ENCODE results near the gene TERF2IP.

The TERF2IP gene, protein sequence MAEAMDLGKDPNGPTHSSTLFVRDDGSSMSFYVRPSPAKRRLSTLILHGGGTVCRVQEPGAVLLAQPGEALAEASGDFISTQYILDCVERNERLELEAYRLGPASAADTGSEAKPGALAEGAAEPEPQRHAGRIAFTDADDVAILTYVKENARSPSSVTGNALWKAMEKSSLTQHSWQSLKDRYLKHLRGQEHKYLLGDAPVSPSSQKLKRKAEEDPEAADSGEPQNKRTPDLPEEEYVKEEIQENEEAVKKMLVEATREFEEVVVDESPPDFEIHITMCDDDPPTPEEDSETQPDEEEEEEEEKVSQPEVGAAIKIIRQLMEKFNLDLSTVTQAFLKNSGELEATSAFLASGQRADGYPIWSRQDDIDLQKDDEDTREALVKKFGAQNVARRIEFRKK

DNA sequence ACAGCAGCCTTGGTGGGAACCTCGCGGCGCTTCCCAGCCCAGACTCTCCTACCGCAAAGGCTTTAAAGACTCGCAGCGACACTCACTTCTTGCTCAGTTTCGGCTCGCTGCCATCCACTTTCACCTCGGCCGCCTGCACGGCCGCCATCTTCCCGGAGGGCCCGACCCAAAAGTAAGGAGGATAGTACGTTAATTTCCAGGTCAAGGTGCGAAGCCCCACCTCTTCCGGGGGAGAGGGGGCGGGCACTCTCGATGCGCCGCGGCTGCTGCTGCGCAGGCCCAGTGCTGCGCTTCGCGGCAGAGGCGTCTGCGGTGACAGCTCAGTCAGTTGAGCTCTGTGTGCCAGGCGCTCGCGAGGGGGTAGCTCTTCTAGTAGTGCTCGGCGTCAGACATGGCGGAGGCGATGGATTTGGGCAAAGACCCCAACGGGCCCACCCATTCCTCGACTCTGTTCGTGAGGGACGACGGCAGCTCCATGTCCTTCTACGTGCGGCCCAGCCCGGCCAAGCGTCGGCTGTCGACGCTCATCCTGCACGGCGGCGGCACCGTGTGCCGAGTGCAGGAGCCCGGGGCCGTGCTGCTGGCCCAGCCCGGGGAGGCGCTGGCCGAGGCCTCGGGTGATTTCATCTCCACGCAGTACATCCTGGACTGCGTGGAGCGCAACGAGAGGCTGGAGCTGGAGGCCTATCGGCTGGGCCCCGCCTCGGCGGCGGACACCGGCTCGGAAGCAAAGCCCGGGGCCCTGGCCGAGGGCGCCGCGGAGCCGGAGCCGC is at the start of gene TERF2IP, which contains the start of gene KARS1:
Gene TERF2IP, plus strand, starts transcription at position 282 of the 773 bp plus-strand sequence. Its CDS starts 110 bp downstream, at position 392.
Gene KARS1, minus strand, starts transcription at position 174 of the 773 bp plus-strand sequence. Its CDS starts 26 bp downstream, at position 148.
- peak; percentile 91 for DNase-seq

DNA sequence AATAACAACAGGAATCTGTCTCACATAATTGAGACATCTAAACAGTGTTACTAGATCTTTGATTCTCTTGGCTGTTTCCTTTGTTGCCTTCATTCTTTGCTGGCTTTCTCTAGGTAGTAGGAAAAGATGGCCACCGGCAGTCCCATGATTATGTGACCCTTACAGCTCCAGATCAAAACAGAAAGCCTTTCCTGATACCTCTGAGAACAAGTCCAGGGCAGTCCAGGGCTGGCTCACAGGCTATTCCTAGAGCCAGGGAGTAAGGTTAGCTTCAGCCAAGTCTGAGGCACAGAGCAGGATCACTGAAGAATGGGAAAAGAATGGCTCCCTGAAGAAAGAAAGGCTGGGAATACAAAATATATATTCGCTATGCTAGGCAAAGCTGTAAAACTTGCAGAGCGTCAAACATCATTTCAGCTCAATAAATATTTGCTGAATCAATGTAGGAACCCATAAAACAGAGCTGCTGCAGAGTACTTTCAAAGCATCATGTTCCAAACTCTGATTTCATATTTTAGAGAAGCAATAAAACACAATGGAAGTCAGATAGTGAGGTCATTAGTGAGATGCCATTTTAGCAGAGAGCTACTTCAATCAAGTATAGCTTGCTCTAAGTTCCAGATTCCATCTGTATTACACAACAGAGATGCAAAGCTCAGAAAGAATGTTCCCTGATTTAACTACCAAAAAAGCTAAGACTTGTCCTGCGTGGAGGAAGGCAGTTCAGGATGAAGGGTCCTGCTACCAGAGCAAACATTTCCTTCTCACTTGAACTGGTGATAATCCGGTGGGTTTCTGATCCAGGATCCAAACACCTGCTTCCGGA is 47.9 kb upstream of the TERF2IP start:
- no peak for DNase-seq

DNA sequence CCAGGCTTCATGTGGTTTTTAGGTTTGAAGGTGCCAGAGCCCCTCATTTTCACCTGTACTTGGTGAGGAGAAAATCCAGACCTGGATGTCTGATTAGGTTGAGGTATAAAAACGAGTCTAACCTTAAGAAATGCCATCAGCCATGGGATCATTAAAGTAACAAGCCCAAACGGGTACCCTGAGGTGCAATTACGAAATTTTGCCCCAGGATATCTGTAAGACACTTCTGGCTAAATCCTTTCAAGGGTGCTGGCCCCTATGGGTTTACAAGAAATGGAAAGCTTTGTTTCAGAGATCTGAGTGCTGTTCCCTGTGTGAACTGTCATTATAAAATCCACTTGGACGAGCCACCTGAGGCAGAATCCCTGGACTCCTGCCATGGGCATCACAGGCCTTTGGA is 44.3 kb upstream of the TERF2IP start:
- no peak for DNase-seq

DNA sequence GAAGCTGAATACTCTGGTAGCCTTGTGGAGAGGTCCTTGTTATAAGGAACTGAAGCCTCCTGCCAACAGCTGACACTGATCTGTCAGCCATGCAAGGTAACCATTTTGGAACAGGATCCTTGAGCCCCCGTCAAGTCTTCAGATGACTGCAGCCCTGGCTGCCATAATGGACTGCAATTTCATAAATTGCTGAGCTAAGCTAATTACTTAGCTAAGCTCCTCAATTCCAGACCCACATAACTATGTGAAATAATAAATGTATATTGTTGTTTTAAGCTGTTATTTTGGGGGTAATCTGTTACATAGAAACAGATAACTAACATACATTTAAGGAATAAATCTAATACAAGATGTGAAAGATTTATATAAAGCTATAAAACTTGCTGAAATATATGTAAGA is 41.1 kb upstream of the TERF2IP start:
- DNase-seq = no peak

DNA sequence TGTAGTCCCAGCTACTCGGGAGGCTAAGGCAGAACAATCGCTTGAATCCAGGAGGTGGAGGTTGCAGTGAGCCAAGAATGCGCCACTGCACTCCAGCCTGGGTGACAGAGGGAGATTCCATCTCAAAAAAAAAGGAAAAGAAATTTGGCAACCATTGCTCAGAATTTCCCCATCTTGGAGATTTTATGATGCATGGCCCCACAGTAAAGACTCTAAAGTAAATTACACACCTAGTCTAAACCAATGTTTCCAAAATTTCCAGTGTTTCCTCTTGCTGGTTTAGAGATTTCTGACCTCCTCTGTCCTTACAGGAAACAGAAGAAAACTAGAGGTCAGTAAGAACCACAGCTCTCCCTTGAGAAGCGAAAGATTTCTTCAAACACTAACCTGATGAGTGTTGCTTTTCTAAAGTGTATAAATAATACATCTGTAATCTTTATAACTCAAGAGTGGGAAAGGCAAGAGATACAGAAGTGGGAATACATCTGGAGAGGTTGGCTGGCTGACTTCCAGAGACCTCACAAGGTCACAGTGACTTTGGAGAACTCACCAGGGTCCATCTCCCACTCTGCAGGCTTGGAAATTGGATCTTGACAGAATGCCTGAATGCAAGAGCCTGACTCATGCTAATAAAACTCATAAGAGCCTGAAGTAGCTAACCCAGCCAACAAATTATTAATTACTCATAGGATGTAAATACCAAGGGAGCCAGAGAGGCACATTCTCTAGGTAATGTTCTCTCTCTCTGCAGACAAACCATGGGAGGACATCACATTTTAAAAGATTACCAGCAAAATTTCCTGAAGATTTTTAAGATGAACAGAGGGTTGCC is 33.3 kb upstream of the TERF2IP start:
- no peak for DNase-seq

DNA sequence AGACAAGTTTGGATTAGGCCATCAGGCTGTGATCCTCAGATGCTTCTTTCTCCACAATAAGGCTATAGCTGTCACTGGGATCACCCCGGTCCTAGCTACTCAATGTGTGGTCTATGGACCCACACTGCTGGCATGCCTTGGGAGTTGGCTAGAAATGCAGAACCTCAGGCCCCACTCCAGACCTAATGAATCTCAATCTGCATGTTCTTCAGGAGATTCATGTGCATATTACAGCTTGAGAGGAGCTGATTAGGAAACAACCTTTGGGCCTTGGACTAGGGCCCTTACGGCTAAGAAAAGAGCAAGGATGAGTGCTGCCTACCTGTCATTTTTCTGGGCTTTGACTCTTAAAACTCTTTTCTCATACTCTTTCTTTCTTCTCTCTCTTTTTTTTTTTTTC is 32.0 kb upstream of the TERF2IP start:
- DNase-seq = no peak

DNA sequence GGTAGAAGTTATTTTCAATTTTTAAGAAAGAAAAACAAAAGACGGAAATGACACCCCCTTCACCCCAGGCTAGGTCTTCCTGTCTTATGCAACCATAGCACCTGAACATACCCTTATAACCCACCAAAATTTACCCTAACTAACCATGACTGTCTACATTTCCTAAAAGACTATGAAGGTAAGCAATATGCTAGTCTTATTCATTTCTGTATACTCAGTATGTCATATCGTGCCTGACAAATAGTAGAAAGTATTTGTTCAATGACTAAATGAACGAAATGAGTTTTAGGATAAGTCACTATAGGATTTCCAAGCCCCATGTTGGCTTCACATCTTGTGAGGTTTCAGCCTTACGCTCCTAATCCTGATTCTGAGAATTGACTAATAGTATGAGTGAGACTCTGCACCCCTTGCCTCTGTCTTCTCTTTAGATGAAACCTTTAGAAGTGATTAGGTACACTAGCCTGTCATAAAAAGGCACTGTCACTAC is 31.0 kb upstream of the TERF2IP start:
- DNase-seq = no peak

DNA sequence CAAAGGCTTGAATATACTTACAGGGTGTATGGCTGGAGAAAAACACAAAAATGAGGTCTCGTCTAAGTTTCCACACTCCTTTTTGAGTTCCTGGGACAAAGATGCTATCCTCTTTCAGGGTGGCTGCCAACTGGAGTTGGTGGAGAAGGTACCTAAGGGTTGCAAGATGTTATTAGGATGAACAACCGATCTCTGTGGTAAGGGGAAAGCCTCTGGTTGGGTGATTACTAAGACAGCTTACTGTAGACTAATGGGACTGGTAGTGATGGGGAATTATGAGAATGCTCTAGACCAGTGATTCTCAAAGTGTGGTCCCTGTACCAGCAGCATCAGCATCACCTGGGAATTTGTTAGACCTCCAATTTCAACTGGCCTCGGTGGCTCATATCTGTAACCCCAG is 30.5 kb upstream of the TERF2IP start:
- no peak for DNase-seq

DNA sequence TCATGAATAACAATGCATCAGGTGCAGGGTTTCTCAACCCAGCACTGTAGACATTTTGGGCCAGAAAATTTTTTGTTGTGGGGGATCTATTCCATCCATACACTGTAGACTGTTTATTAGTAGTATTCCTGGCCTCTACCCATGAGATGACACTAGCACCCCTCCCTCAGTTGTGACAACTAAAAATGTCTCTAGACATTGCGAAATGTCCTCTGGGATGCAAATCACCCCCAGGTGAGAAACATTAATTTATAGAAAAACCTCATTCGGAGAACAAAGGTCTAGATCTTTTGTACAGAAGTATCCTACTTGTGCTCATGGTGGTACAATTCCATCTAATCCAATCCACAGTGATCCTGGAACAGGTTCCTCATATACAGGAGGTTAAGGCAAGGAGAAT is 28.8 kb upstream of the TERF2IP start:
- no peak for DNase-seq

DNA sequence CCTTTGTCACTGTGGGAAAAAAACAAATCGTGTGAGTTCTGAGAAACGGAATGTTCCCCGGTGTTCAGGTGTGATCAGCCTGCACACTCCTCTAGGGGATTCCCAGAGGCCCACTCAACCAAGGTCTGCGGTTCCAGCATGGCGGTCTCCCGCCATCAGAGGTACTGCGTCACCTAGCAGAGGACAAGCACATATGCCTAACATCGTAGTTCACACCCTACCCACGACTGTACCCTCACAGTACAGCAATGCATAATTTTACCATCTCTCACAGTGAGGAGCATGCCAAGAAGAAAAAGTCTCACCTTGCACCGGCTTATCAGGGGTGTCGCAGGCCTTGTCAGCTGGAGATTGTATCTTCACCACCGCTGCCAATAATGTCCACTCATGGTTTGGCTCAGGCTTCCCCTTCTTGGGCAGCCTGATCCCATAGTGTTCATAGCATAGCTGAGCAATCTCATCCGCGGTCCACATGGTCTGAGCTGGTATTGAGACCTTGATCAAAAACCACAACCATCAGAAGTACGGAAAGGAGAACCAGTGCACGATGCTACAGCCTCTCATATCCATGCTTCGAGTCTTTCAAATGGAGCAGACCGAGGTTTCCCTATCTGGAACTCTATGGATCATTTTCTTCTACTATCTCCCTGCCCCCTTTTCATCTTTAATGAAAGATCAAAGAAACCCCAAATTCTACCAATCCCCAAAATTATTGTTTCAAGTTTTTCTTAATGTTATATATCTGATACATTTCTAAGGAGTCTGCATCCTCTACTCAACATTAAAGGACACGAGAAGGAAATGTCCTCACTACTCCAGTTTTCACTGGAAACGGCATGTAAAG is 27.0 kb upstream of the TERF2IP start:
- DNase-seq = no peak

DNA sequence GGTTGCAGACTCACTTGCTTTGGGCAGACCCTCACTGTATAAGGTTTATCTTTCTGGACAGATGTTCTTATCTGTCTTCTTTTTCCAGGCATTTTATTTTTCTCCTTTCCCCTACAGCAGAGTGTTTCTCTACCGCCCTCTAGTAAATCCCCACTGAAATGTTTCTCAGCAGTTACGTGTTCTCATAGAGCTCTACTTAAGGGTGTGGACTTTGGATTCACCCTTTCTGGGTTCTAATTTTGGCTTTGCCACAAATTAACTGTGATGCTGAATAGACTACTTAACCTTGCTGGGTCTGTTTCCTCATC is 26.4 kb upstream of the TERF2IP start:
- peak; percentile 61 for DNase-seq

DNA sequence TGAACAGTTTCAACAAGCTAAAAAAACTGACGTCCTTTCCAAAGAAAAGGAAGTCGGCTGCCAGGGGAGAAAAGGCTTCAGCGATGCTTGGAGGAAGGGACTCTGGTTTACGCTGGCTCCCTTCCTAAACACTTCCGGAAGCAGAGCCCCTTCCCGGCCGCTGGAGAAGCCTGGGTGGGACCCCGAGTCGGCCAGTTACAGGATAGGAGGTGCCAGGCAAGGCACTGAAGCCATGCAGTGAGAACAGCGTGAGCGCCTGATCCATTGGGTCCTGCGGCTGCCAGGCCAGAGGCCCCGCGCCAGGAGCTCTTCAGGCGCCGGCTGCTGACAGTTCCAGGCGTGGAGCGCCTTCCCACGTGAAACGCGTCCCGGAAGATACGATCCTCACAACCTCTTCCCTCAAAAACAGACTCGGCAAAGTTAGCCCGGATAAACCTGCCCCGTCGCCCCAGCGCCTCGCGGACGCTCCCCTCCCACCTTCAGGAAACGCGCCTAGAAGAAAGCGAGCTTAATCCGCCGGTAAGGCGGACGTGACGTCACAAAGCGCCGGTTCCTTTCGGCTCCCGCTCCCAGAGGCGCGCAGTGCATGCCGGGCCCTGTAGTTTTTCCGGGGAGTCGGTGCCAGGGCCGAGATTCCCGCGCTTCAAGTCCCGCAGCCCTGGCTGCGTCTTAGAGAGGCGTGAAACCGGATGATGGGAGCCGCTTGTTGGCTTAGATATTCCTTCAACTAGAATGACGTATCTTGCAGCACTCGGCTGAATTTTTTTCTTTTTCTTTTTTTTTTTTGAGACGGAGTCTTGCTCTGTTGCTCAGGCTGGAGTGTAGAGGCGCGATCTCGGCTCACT is 24.6 kb upstream of the TERF2IP start, which contains the start of gene ADAT1:
Gene ADAT1, minus strand, starts transcription at position 521 of the 845 bp plus-strand sequence. CDS start 2,482 bp downstream, outside the sequence.
- peak; percentile 97 for DNase-seq

DNA sequence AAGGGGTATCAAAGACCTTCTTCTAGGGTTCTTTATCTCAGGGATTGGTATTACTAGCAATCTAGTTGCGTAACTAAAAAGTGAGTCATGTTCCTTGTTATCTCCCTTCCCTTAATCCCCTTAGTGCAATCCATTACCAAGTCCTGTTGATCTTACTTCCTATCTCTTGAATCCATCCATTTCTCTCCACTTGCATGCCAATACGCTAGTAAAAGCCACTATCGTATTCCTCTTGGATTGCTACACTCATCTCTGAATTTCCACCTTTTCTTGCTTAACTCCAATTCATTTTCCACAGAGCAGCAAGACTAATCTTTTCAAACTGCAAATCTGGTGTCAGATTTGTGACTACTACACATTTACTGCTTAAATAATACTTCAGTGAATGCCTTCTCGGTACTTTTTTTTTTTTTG is 22.6 kb upstream of the TERF2IP start:
- peak; percentile 82 for DNase-seq

DNA sequence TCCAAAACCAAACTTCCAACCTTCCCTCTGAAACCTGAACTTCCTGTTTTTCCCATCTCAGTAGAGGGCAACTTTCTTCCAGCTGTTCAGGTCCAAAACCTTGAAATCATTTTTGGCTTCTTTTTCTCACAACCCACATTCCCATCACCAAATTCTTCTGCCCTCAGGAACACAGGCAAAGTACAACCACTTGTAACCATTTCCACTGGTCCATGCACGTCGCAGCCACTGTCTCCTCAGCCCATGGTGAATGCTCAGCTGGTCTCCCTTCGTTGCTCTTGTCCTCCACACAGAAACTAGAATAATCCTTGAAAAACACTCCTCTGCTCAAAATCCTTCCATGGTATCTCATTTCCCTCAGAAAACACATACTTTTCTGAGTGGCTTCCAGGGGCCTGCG is 20.8 kb upstream of the TERF2IP start:
- no peak for DNase-seq

DNA sequence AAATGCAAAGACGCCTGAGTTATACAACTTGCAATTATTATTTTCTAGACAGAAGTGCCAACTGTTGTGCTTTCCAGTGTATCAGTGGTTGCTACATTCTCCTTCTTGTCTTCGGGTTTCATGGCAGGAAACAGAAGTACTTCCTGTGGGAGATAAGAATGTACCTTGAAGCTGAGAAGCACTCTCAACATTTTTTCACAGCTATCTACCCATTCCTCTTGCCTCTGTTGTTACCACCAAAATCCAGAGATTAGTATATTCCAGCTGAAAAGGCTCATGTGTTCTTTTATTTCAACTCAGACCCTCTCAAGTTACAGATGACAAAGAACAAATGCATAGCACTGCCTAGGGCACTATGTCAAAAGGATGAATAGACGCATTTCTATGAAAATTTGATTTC is 19.7 kb upstream of the TERF2IP start:
- no peak for DNase-seq

DNA sequence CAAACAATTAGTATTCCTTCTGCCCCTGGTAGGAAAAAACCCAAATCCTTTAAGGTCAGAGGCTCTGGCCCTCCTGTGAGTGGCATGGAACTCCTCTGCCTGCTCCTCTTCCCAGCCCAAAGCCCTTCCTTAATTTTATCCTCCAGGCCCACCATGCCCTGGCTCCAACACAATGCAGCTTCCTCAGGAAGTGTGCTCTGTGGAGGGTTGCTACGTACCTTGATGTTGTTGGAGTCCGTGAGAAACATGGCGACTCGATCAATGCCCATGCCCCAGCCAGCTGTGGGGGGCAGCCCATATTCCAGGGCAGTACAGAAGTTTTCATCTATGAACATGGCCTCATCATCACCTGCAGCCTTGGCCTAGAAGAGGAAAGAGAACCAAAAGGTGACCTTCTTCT is 19.2 kb upstream of the TERF2IP start:
- no peak for DNase-seq

DNA sequence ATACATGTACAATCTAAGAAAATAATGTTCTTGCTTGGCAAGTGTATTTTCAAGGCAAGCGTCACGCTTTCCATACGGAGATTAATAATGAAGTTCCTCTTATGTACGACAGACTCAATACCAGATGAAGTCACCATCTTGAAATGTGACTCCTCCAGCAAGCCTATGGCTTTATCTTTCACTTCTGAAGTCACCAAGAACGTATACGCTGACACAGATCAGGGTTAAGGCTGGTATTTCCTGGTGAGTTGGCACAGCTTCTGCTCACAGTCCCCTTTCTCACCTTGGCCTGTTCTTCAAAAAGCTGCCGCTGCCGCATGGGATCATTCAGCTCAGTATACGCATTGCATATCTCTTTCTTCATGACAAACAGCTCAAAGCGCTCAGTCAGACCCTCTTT is 18.4 kb upstream of the TERF2IP start:
- DNase-seq = no peak

DNA sequence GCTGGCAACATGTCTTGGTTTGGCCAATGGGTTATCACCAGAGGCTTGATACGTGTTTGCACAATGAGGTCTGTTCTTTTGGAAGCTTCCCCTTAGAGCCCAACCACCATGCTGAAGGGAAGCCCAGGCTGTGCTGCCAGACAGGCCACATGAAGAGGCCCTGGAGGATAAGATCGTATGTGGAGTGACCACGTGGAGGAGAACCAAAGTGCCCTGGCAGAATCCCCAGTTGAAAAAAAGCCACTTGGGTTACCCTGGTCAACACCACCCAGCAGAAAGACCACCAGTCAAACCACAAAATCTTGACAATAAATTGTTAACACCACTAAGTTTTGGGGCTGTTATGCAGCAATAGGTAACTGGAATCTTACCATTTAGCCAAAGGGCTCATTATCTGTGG is 17.5 kb upstream of the TERF2IP start:
- no peak for DNase-seq

DNA sequence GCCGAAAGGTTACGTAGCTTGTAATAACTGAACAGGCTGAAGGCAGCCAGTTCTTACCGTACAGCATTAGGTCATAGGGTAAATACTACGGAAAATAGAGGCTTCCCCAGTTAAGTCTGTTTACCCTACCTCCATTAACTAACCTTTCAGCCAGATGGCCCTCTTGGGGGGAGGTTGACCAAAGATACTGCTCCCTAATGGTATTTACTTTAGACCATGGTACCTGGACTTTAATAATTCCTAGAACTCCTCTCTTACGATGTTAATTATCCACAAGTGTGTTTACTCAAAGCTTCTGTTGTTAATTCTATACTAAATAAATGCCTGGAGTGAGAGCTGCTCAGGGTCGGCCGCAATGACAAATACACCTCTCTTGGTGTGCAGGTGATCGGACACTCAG is 14.7 kb upstream of the TERF2IP start:
- DNase-seq = no peak

DNA sequence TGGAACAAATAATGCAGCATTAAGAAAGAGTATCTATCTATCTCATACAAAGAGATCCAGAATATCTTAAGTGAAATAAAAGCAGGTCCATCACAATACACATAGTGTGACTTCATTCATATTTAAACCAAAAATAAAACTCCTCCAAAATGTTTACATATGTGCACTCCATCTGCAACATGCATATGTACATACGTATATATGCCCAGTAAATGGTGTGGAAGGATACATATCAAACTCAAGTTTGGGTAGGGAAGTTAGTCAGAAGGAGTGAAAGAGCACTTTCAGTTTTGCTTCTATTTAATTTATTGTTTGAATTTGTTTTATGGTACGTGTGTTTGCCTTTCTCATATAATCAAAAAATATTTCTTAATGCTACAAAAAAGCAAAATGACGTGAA is 12.5 kb upstream of the TERF2IP start:
- DNase-seq = no peak
